HS-5 (cell line): Measurements from ENCODE around the gene PRELID1.
"Not testable (repeated sequence)": the region's sequence is repeated elsewhere in the genome, so short reads cannot be mapped to it uniquely, and the experiment has no call there.

Experiments
- DNase-seq: peaks from one replicate; pipeline ENCODE4 v3.0.0-alpha.2; 2012; ENCODE audit warnings: low read depth

PRELID1 gene

GRCh38 chr5:177335701-177336065 lies 32.1 kb downstream of the PRELID1 start:
- DNase-seq: no peak

GRCh38 chr5:177336112-177336511 lies 32.5 kb downstream of the PRELID1 start:
- DNase-seq: no peak

- DNase-seq: no peak
These were observed 33.2 kb downstream of the PRELID1 start for GRCh38 chr5:177336603-177337494.

- no peak for DNase-seq
These were observed 34.9 kb downstream of the PRELID1 start for GRCh38 chr5:177338251-177339106.

- no peak for DNase-seq
These were observed 35.6 kb downstream of the PRELID1 start for GRCh38 chr5:177339107-177339638.

- not testable (repeated sequence) for DNase-seq
These were observed 39.4 kb downstream of the PRELID1 start for GRCh38 chr5:177343000-177343399.

- no peak for DNase-seq
These were observed 40.2 kb downstream of the PRELID1 start for GRCh38 chr5:177343777-177344176.

GRCh38 chr5:177344891-177345290 lies 41.3 kb downstream of the PRELID1 start:
- no peak for DNase-seq

- no peak for DNase-seq
These were observed 43.2 kb downstream of the PRELID1 start for GRCh38 chr5:177346820-177347219.

GRCh38 chr5:177347699-177348098 lies 44.1 kb downstream of the PRELID1 start:
- DNase-seq: no peak

- DNase-seq: no peak
These were observed 45.7 kb downstream of the PRELID1 start for GRCh38 chr5:177349362-177349647.

GRCh38 chr5:177349762-177350161 lies 46.2 kb downstream of the PRELID1 start:
- no peak for DNase-seq

- no peak for DNase-seq
These were observed 47.3 kb downstream of the PRELID1 start for GRCh38 chr5:177350776-177351391.

- DNase-seq: peak; percentile 90
These were observed 48.1 kb downstream of the PRELID1 start, which contains the start of gene LMAN2 for GRCh38 chr5:177351392-177352329. Gene LMAN2 (minus strand): TSS chr5:177351668. CDS start chr5:177351647, 21 bp downstream.

GRCh38 chr5:177353093-177353492 lies 49.5 kb downstream of the PRELID1 start:
- no peak for DNase-seq

- no peak for DNase-seq
These were observed 50.7 kb downstream of the PRELID1 start for GRCh38 chr5:177354256-177354655.

- no peak for DNase-seq
These were observed 51.1 kb downstream of the PRELID1 start for GRCh38 chr5:177354711-177355110.

GRCh38 chr5:177355162-177355867 lies 51.7 kb downstream of the PRELID1 start:
- DNase-seq: no peak

GRCh38 chr5:177355868-177356168 lies 52.2 kb downstream of the PRELID1 start:
- no peak for DNase-seq
